HG03159 (cell line): ENCODE measurements around the gene SRPK1.

ENCODE experiments used
- ATAC-seq: cut with Tn5 transposase; IDR thresholded peaks from one replicate; pipeline ENCODE4 v1.9.1; 2021; ENCODE audit warnings: mild to moderate bottlenecking, moderate library complexity; ENCODE audit not compliant: unreplicated experiment

The SRPK1 gene

GRCh38 chr6:35903679-35904078 is 17.2 kb downstream of the SRPK1 start:
- ATAC-seq, result no peak

- ATAC-seq, result no peak
These were observed 20.4 kb downstream of the SRPK1 start for GRCh38 chr6:35900448-35900847.

GRCh38 chr6:35898003-35898402 is 22.9 kb downstream of the SRPK1 start:
- ATAC-seq, result no peak

GRCh38 chr6:35897486-35897885 is 23.4 kb downstream of the SRPK1 start:
- no peak for ATAC-seq

- ATAC-seq, result no peak
These were observed 23.9 kb downstream of the SRPK1 start for GRCh38 chr6:35897036-35897435.

GRCh38 chr6:35896228-35896627 is 24.7 kb downstream of the SRPK1 start:
- ATAC-seq, result no peak

GRCh38 chr6:35895560-35895959 is 25.3 kb downstream of the SRPK1 start:
- ATAC-seq, result no peak

GRCh38 chr6:35894776-35895175 is 26.1 kb downstream of the SRPK1 start:
- ATAC-seq, result no peak

- ATAC-seq, result no peak
These were observed 27.7 kb downstream of the SRPK1 start for GRCh38 chr6:35893246-35893645.

- no peak for ATAC-seq
These were observed 28.4 kb downstream of the SRPK1 start for GRCh38 chr6:35892482-35892881.

- ATAC-seq, result no peak
These were observed 41.7 kb downstream of the SRPK1 start for GRCh38 chr6:35879151-35879550.

- no peak for ATAC-seq
These were observed 44.0 kb downstream of the SRPK1 start for GRCh38 chr6:35876902-35877301.

GRCh38 chr6:35874730-35875129 is 46.2 kb downstream of the SRPK1 start:
- no peak for ATAC-seq

GRCh38 chr6:35859367-35859766 is 61.5 kb downstream of the SRPK1 start:
- ATAC-seq, result no peak

GRCh38 chr6:35857853-35858252 is 63.0 kb downstream of the SRPK1 start:
- no peak for ATAC-seq

- ATAC-seq, result no peak
These were observed 64.6 kb downstream of the SRPK1 start for GRCh38 chr6:35856250-35856649.

- no peak for ATAC-seq
These were observed 67.9 kb downstream of the SRPK1 start for GRCh38 chr6:35852994-35853393.

- no peak for ATAC-seq
These were observed 70.7 kb downstream of the SRPK1 start for GRCh38 chr6:35850208-35850607.

- ATAC-seq, result no peak
These were observed 76.6 kb downstream of the SRPK1 start for GRCh38 chr6:35844290-35844689.

GRCh38 chr6:35842381-35842780 is 78.5 kb downstream of the SRPK1 start:
- ATAC-seq, result no peak

- ATAC-seq, result no peak
These were observed 81.9 kb downstream of the SRPK1 start for GRCh38 chr6:35839019-35839418.

GRCh38 chr6:35833536-35833935 is 87.4 kb downstream of the SRPK1 start:
- no peak for ATAC-seq

- ATAC-seq, result no peak
These were observed 89.5 kb downstream of the SRPK1 start for GRCh38 chr6:35831257-35832007.
